Inflammatory macrophage (primary cell): Measurements from ENCODE around the gene TPRA1.

Source experiments
- DNase-seq, 2 donors: peaks; one replicate each; pipeline ENCODE4 v3.0.0-alpha.2; 2020 to 2022

The TPRA1 gene

DNA sequence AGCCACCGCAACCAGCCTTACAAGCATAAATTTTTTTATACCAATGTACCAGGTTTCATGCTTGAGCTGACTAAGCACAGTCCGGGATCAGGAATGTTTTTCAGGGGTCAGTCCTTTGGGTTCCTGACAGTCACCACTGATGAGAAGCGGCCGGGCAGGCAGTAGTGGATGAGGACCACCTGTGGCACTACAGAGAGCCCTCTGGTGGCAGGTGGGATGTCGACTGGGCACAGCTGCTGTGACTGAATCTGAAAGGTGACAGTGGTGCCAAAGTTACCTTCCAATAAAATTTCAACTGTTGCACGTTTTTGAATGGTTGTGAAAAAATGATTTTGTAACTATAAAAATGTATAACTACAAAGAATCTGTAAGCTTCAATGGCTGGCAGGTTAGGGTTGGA, 34.0 kb downstream of the TPRA1 start:
- DNase-seq = no peak

DNA sequence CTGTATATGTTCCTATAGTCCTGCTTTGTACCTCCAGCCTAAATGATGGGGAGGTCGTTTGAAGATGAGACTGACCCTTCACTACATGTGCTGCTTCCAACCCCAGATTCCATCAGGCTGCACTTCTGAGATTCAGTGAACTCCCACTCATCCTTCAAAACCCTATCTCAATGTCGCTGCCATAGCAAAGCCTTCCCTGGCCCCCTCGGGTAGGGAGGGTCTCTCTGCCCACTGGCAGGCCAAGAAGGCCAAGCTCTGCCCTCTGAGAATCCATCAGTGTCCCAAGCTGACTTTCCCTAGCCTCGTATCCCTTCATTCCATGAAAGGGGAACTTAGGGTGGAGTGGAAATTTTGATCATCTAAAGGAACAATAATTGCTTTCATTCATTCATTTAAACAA, 35.4 kb downstream of the TPRA1 start:
- DNase-seq = no peak

DNA sequence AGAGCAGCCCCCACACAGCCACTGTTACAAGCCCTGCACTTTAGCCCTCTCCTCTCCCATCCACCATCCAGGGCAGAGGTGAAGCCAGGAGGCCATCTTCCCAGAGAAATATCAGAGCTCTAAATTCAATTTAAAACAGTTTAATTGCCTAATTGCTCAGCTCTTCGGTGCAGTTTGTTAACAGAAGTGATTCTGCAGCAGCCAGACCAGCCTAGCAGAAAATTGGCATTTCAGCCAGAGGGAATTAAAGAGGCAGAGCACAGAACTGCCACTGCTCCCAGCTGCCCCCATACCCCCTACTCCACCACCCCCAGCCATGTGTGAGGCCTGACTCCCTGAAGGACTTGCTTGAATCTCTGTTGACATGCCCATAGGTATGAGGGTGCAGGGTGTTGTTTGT, 38.5 kb downstream of the TPRA1 start:
- DNase-seq = no peak

- no peak for DNase-seq
Measured at GRCh38 chr3:127551178-127551577, 39.4 kb downstream of the TPRA1 start.

DNA sequence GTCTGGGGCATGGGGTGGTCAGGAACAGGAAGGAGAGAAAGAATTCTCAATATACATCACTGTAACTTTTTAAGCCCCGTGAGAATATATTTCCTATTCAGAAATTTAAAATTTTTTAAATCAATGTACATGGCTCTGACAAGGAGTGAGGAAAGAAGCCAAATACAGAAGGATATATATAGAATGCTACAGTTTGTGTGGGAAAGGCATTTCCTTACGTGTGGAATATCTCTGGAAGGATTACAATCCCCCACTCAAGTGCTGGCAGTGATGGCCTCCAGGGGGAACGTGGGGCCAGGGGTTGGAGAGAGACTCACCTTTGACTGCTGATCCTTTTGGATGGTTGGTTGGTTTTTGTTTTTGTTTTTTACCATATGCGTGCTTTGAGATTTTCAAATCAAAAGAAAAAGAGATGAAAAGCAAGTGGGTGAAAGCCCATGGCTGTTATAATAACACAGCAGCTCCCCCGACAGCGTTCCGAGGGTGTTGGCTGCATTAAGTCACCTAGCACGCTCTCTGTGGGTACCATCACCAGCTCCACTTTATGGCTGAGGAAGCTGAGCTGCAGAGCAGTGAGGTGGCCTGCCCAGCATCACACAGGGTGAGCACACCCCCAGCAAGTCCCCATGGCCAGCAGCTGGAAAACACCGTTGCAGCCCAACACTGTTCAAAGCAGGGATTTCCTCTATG, 39.9 kb downstream of the TPRA1 start:
- no peak for DNase-seq

- no peak for DNase-seq
Measured at GRCh38 chr3:127549826-127550467, 40.6 kb downstream of the TPRA1 start.

DNA sequence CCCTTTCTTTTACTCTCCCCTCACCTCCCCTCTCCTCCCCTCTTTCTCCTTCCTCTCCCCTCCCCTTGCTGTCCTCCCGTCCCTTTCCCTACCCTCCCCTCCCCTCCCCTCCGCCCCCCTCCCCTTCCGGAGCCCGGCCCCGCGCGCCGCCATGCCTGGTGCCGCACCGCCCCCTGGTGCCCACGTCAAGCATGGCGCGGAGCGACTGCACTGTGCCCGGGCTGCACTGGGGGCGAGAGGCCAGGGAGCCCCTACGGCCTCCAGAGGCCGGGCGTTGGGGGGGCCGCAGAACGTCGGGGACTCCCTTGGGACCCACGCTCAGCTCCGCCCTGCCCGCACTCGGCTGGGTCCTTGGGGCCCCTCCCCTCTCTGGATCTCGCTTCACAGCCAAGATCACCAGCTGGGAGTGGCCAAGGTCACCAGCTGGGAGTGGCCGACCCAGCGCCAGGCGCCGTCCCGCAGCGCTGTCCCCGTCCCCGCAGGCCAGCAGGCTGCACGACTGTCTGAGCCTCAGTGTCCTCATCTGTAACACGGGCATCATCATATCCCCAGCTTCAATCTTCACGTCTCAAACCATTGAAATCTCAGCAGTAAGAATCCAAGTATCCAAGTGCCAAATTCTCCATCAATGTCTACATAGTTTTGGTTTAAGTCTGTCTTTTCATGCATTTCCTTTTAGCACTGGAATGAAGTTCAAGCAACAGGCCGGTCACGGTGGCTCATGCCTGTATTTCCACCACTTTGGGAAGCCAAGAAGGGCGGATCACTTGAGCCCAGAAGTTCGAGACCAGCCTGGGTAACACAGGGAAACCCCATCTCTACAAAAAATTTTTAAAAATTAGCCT, 42.5 kb downstream of the TPRA1 start:
- peak; percentile 39 to 59 for DNase-seq

- DNase-seq = no peak
Measured at GRCh38 chr3:127546970-127547733, 43.4 kb downstream of the TPRA1 start.

DNA sequence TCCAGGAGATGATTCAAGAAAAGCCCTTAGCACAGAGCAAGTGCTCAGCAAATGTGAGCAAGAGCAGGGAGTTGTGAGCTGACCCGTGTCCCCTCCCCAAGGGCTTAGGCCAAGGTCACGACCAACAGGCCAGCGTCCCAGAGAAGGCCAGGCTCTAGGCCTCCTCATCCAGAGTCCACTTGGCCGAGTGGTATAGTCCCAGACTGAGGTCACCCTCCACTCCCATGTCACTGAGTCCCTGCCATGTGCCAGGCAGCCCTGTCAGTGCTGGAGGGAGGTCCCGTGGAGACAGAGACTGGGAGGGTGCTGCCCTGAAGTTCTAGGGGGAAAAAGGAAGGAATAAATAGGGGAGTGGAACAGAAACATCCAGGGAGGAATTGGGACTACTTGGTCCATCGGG, 44.0 kb downstream of the TPRA1 start:
- DNase-seq = no peak

GRCh38 chr3:127545711-127546457, 44.6 kb downstream of the TPRA1 start:
- no peak for DNase-seq

DNA sequence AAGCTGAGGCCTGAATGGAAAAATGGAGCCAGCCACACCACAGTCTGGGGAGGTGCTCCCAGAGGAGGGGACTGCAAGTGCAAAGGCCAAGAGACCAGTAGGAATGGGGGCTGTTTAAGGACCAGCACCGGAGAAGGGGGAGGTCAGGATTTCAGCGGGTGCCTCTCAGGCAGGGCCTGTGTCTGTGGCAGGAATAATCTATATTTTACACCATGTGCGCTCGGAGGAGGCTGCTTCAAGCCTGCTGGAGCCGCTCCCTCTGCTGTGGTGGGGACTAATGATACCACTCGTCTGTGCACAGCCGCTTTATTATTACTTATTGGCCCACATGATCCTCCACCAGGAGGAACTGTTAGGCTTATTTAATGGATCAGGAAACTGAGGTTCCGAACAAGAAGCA, 45.3 kb downstream of the TPRA1 start:
- no peak for DNase-seq

- no peak for DNase-seq
Measured at GRCh38 chr3:127544803-127545201, 45.7 kb downstream of the TPRA1 start.

- peak; percentile 66 to 76 for DNase-seq
Measured at GRCh38 chr3:127544192-127544802, 46.2 kb downstream of the TPRA1 start.

- DNase-seq = no peak
Measured at GRCh38 chr3:127543441-127543840, 47.1 kb downstream of the TPRA1 start.

DNA sequence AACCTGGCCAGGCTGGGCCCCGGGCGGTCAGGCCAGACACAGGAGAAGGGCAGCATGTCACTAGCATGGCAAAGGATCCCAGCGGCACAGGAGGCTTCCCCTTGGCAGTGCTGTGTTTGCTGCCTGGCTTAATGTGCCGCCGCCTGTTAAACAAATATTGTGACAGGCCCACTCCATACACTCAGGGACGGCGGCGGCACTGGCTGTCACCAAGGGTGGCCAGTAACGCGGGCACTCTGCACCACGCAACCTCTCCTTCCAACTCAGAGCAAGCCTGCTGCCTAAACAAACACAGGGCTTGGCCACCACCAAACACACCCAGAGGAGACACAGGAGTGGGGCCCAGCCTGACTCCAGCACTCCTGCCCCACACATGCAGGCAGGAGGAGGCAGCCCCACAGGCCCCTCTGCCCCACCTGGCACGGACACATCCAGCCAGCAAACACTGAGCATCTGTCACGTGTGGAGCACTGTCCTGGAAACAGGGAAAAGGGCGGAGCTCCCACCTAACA, 48.0 kb downstream of the TPRA1 start:
- DNase-seq = no peak

- DNase-seq = no peak
Measured at GRCh38 chr3:127541320-127541719, 49.2 kb downstream of the TPRA1 start.

GRCh38 chr3:127539366-127540060, 51.0 kb downstream of the TPRA1 start:
- DNase-seq = no peak

DNA sequence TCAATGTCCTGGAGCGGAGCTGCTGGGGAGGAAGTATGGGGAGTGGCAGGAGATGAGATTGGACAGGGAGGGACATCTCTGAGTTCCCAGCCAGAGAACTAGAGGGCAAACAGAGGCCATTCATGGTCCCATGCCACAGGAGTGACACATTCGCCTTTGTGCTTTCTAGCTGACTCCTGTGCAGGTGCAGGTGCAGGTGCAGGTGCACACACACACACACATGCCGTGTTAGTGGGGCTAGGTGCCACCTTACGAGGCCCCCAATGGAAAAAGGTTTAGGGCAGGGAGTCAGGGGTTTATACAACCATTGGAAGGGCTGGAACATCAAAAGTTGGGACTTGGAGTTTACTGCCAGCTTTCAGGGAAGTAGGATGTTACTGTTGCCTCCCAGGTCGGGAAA, 52.0 kb downstream of the TPRA1 start:
- DNase-seq = no peak

DNA sequence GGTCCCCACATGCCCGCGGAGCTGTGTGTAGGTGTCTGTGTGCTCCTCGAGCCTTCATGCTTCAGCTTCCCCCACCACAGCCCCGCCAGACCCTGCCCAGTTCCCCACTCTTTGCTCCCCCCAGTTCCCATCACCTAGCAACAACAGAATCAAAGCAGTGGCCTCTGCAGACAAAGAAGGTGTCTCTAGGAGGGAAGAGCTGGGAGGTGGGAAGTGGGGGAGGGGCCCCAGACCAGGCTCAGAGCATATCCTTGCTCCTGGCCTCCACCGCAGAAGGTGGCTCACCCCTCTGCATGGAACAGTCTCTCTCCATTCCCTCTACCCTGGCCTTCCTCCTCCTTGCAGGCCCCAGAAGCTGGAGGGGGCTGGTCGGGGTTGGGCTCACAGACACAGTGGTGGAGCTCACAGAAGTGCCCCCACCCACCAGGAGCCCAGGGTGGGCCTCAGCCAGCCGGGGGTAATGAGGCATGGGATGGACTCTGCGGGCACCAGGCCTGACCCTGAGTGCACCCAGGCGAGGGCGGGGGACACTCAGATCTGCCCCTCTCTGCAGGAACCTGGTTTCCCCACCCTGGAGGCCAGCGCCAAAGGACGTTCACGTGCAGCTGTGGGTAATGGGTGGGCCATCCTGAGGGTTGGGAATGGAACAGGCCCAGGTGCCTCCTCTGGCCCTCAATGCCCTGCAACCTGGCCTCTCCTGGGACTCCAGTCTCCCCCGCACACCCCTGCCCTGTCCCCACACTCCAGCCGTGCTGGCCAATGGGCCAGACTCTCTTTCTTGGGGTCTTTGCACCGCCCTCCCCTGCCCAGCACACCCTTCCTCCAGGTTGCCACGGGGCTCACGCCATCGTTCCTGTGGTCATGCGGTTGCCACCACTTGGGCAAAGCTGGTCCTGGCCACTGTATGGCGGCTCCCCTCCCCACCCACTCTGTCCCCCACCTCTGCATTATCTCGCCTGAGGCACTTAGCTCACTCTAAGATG, 53.4 kb downstream of the TPRA1 start:
- no peak for DNase-seq
